Esophagus (tissue), 2 donors: ENCODE measurements around the gene GNAZ. TPM values are rescaled to one million over a fixed set of nuclear protein-coding genes. Genes with fewer than 3 reads are reported as not detected.

Source experiments
- H3K27ac ChIP-seq, 2 donors: one replicate each; pipeline ENCODE4 v1.5.1; 2013; ENCODE audit warnings: low read depth in 2 of 2, mild to moderate bottlenecking in 2 of 2, inconsistent platforms in 1 of 2, low read length in 1 of 2, moderate library complexity in 1 of 2
- H3K27me3 ChIP-seq, 2 donors: one replicate each; pipeline ENCODE4 v1.6.1; 2013; ENCODE audit warnings: low read length in 2 of 2, control low read depth in 1 of 2, mild to moderate bottlenecking in 1 of 2; ENCODE audit not compliant: insufficient read depth in 2 of 2, control insufficient read depth in 1 of 2
- H3K36me3 ChIP-seq, 2 donors: one replicate each; pipeline ENCODE4 v1.6.1; 2013; ENCODE audit warnings: low read length in 1 of 2; ENCODE audit not compliant: control insufficient read depth in 2 of 2, insufficient read depth in 2 of 2
- H3K4me1 ChIP-seq, 2 donors: one replicate each; pipeline ENCODE4 v1.6.1; 2013; ENCODE audit warnings: low read length in 1 of 2; ENCODE audit not compliant: control insufficient read depth in 2 of 2, insufficient read depth in 2 of 2
- H3K4me3 ChIP-seq, 2 donors: one replicate each; pipeline ENCODE4 v1.5.1; 2013; ENCODE audit warnings: low read length in 2 of 2, mild to moderate bottlenecking in 2 of 2, low read depth in 1 of 2, moderate library complexity in 1 of 2
- H3K9me3 ChIP-seq, 2 donors: one replicate each; pipeline ENCODE4 v1.6.1; 2013; ENCODE audit warnings: mild to moderate bottlenecking in 2 of 2, low read depth in 1 of 2, low read length in 1 of 2, moderate library complexity in 1 of 2; ENCODE audit not compliant: control insufficient read depth in 2 of 2, insufficient read depth in 1 of 2
- WGBS, 2 donors: extraction: QIAGEN DNeasy Blood & Tissue Kit; methylation state at CpG; one replicate each; pipeline ENCODE4 v1.1.7; 2013; 5-methylcytosine and 5-hydroxymethylcytosine counted together
- polyA plus RNA-seq, 2 donors: library from polyadenylated mRNA; stranded (reverse); fragments of 200-250 nt; gene quantifications; one replicate each; pipeline ENCODE4 v1.2.3, GENCODE V29; 2013
- donor health status: healthy with polysubstance abuse.
- donor health status: Bipolar disorder and iron deficiency.

Gene GNAZ
- polyA plus RNA-seq, 2 donors, result 0.83 to 1.6 TPM

GRCh38 chr22:23090457-23090835 is 20.1 kb downstream of the GNAZ start:
- no peak overlapping the region for H3K27ac ChIP-seq
- H3K4me3 ChIP-seq, result no peak overlapping the region
- H3K9me3 ChIP-seq, result no peaks in the 10 kb centered on the region
- peaks cover 2 to 8% of the 10 kb centered on the region in 2 donors for H3K4me1 ChIP-seq
- 70 to 71% methylated on average over 3 of the region's 3 CpGs for WGBS, 2 donors
- no peaks in the 10 kb centered on the region for H3K27me3 ChIP-seq
- H3K36me3 ChIP-seq, result no peaks in the 10 kb centered on the region

- Histone ChIP-seq H3K4me3 (no peak overlapping the region), H3K27me3 (no peaks in the 10 kb centered on the region), H3K9me3 (no peaks in the 10 kb centered on the region), H3K4me1 (peaks cover 2 to 8% of the 10 kb centered on the region in 2 donors), H3K27ac (no peak overlapping the region), H3K36me3 (no peaks in the 10 kb centered on the region)
- WGBS, 2 donors, result 90 to 97% methylated on average over 2 of the region's 2 CpGs
These were observed 21.4 kb downstream of the GNAZ start for GRCh38 chr22:23091760-23092159.

- Histone ChIP-seq H3K4me1 (peaks cover 2 to 8% of the 10 kb centered on the region in 2 donors), H3K9me3 (no peaks in the 10 kb centered on the region), H3K27ac (no peak overlapping the region), H3K4me3 (no peak overlapping the region), H3K36me3 (no peaks in the 10 kb centered on the region), H3K27me3 (no peaks in the 10 kb centered on the region)
- 93% methylated on average over 13 of the region's 13 CpGs for WGBS, 2 donors
These were observed 22.1 kb downstream of the GNAZ start for GRCh38 chr22:23092217-23092955.

DNA sequence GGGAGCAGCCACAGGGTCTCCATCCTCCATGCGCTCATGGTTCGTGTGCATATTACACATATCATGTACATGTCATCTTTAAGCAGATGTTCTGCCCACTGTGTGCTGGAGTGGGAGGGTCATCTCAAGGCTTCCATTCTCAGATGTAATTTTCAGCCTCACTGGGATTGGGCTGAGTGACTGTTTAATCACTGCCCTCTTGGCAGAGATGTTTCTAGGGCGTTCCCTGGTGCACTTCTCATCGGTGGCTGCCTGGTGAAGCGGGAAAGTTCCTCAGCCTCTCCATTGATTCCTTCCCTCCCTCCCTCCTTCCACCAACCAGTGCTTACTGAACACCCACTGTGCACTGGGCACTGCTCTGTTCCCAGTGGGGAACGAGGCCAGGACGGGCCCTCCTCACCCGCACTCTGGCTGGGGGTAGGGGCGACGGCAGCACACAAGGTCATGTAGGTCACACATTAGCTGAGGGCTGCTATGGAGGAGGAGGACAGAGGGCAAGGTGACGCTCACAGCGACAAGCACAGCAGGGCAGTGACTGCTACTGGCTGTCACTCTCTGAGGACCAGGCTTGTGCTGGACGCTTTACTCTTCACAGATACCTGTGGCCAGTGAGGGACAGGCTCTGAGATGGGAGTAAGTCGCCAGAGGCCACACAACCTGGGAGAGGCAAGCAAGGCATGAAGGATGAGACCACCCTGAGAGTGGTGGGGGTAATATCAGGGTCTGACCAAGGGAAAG is 22.9 kb downstream of the GNAZ start:
- H3K27ac ChIP-seq, result no peak overlapping the region
- H3K4me1 ChIP-seq, result peaks cover 2 to 5% of the 10 kb centered on the region in 2 donors
- no peaks in the 10 kb centered on the region for H3K9me3 ChIP-seq
- no peaks in the 10 kb centered on the region for H3K27me3 ChIP-seq
- 81 to 84% methylated on average over 14 of the region's 14 CpGs for WGBS, 2 donors
- H3K4me3 ChIP-seq, result no peak overlapping the region
- H3K36me3 ChIP-seq, result no peaks in the 10 kb centered on the region

- Histone ChIP-seq H3K9me3 (no peaks in the 10 kb centered on the region), H3K4me3 (no peak overlapping the region), H3K36me3 (no peaks in the 10 kb centered on the region), H3K4me1 (peaks cover 2 to 7% of the 10 kb centered on the region in 2 donors), H3K27me3 (no peaks in the 10 kb centered on the region), H3K27ac (no peak overlapping the region)
- WGBS, 2 donors, result 72% methylated on average over 9 of the region's 9 CpGs
These were observed 23.9 kb downstream of the GNAZ start for GRCh38 chr22:23094260-23094659.

DNA sequence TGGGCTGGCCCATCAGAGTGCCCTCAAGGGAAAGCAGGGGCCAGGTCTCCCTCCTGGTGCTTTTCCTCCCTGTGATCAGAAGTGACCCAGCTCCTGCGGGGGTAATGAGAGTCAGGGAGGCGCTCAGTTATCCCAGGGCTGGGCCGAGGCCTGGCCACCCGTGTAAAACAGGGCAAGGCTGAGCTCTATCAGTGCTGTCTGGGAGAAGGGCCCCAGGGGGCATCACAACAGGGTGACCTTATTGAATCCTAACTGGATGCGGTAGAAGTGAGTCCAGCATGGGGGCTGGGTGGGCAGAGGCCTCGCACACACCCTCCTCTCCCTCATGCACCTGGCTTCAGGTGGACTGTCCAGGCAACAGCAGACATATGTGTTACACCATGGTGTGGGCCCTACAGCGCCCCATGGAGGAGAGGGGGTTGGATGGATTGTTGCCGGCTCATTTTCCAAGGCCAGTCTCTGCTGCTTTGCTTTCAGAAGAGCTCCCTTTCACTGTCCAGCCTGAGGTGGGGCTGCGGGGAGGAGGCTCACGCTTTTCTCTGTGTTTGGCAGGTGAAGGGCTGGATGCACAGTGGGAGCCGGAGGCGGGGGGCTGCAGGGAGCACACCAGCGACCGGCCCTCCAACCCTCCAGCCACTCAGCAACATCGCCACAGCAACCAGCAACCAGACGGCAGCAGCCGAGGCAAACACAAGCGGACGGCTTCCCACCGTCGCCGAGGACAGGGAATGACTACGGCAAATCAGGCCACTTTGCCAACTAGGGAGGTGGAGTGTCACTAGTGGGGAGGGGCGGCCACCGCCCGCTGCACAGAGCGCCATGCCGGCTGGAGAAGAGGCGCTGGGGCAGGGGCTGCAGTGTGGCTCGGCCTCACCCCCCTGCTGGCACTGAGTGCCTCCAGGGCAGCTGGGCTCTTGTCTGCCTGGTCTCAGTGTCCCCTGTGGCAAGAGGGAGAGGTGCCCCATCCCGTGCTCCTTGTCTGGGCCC is 24.7 kb downstream of the GNAZ start:
- Histone ChIP-seq H3K36me3 (no peaks in the 10 kb centered on the region), H3K27me3 (no peaks in the 10 kb centered on the region), H3K4me3 (no peak overlapping the region), H3K4me1 (peaks cover 2 to 9% of the 10 kb centered on the region in 2 donors), H3K9me3 (no peaks in the 10 kb centered on the region), H3K27ac (no peak overlapping the region)
- 89% methylated on average over 30 to 31 of the region's 31 CpGs for WGBS, 2 donors

DNA sequence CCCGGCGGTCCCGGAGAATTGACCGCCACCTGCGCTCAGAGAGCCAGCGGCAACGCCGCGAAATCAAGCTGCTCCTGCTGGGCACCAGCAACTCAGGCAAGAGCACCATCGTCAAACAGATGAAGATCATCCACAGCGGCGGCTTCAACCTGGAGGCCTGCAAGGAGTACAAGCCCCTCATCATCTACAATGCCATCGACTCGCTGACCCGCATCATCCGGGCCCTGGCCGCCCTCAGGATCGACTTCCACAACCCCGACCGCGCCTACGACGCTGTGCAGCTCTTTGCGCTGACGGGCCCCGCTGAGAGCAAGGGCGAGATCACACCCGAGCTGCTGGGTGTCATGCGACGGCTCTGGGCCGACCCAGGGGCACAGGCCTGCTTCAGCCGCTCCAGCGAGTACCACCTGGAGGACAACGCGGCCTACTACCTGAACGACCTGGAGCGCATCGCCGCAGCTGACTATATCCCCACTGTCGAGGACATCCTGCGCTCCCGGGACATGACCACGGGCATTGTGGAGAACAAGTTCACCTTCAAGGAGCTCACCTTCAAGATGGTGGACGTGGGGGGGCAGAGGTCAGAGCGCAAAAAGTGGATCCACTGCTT is 25.5 kb downstream of the GNAZ start:
- Histone ChIP-seq H3K36me3 (no peaks in the 10 kb centered on the region), H3K27ac (no peak overlapping the region), H3K27me3 (no peaks in the 10 kb centered on the region), H3K4me1 (peaks cover 2 to 9% of the 10 kb centered on the region in 2 donors), H3K4me3 (no peak overlapping the region), H3K9me3 (no peaks in the 10 kb centered on the region)
- WGBS, 2 donors, result 95 to 97% methylated on average over 45 of the region's 45 CpGs

GRCh38 chr22:23097412-23098229 is 27.3 kb downstream of the GNAZ start:
- H3K27ac ChIP-seq, result peak overlapping the region in 1 of 2 donors; percentile 27

More at GRCh38 chr22:23097412-23098229, 27.3 kb downstream of the GNAZ start:
- H3K9me3 ChIP-seq, result no peaks in the 10 kb centered on the region
- no peaks in the 10 kb centered on the region for H3K27me3 ChIP-seq
- 87 to 90% methylated on average over 16 of the region's 16 CpGs for WGBS, 2 donors
- no peak overlapping the region for H3K4me3 ChIP-seq
- peaks cover 2 to 9% of the 10 kb centered on the region in 2 donors for H3K4me1 ChIP-seq
- no peaks in the 10 kb centered on the region for H3K36me3 ChIP-seq
